ENCODE measurements around the gene AMER1.

AMER1 gene

DNA sequence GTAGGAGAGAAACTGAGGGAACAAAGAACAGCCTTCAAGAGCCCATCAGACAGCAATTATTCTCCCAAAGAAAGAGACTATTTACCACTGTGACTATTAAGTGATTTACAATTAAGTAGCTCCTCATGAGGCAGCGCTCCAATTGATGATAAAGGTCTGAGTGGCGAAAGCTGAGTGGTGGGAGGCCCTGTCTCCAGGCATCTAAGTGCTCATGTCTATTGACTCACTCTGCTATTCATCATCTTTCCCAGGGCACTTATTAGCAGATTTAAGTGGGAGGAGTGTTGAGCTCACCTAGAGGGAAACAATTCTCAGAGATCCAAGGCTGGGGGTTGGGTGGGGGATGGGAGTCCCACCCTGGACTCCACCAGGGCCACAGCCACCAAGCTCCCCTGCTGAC is 23.3 kb downstream of the AMER1 start:
- DNase-seq: no peak

- no peak for DNase-seq
Measured at GRCh38 chrX:64176876-64177275, 28.6 kb downstream of the AMER1 start.

DNA sequence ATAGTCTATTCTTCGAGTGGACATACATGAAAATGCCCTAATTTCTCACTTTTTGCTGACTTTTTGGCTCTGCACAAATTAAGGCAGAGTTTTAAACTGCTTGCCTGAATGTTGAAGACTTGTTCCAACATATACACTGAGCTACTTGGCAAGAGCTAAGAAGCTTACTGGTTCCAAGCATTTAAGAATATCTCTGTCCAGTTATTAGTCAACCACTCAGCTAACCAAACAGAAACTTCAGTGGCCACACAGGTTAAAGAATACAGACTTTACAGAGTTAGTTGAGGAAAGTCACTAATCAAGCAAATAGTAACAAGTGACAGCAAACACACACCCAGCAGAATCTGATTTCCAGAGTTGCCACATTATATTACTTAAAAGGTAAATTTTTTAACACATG is 35.5 kb downstream of the AMER1 start:
- DNase-seq: no peak

DNA sequence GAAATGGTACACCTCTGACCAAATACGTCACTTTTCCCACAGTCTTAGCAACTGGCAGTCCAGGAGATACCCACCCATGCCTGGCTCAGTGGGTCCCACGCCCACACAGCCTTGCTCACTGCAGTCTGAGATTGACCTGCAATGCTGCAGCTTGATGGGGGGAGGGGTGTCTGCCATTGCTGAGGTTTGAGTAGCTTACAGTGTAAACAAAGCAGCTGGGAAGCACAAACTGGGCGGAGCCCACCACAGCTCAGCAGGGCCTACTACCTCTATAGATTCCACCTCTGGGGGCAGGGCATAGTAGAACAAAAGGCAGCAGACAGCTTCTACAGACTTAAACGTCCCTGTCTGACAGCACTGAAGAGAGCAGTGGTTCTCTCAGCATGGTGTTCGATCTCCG is 52.7 kb downstream of the AMER1 start:
- no peak for DNase-seq

DNA sequence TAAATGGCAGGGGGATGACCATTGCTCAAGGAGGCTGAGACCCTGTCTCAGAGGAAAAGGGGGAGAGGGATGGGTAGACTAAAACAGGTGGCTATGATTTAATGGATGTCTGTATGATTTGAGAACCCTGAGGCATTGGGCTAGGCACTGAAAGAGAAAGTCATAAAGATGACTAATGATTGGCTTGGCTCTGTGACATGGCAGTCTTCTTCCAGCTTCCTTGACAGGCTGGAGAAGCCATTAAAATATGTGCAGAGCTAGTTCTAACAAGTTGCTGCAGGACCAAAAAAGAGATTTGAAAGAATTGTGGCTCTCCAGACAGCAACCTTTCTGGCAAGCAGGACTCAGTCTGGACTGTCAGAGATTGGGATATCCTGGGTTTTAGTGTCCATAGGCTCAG is 53.6 kb downstream of the AMER1 start:
- DNase-seq: no peak

- DNase-seq: no peak
Measured at GRCh38 chrX:64150775-64151174, 54.7 kb downstream of the AMER1 start.

Data from activated CD4-positive, alpha-beta T cell treated with anti-CD3 and anti-CD28 coated beads, Interleukin-2, amount 50 U/mL, for 48 hours (primary cell).